Uterus (tissue), 2 donors: ENCODE results near the gene MPZL3.

Experiments
- CTCF ChIP-seq, 4 experiments: fragments of 200-600 bp in 2 of 4; fragments of 450-650 bp in 2 of 4; sonication (generic) in 2 of 4; IDR thresholded peaks; one replicate each; pipeline ENCODE4 v1.5.1; 2016 to 2019; ENCODE audit warnings: antibody characterized with exemption in 4 of 4, mild to moderate bottlenecking in 2 of 4, moderate library complexity in 1 of 4
- POLR2A ChIP-seq, 2 donors: fragments of 450-650 bp; IDR thresholded peaks; one replicate each; pipeline ENCODE4 v1.6.1; 2016; ENCODE audit warnings: antibody characterized with exemption in 2 of 2, mild to moderate bottlenecking in 1 of 2, moderate library complexity in 1 of 2

GRCh38 chr11:118276422-118276821 lies 24.3 kb upstream of the MPZL3 start:
- TF ChIP-seq CTCF (IDR thresholded peaks at IDR 0.05): no peak
- TF ChIP-seq POLR2A (IDR thresholded peaks at IDR 0.05): no peak
